Smooth muscle cell (in vitro differentiated cells): Measurements from ENCODE around the gene RYR3. TPM values are rescaled to one million over a fixed set of nuclear protein-coding genes. Genes with fewer than 3 reads are reported as not detected.
A peak's percentile ranks its signal among the peaks of the same experiment; 100 is the strongest.

ENCODE experiments used
- DNase-seq: peaks from one replicate; lab custom pipeline; 2025; ENCODE audit not compliant: unreplicated experiment; lab: John Stamatoyannopoulos, UW
- H2AFZ ChIP-seq: fragments of 200-600 bp; sonication (generic); 2 replicates; pipeline ENCODE4 v1.6.0; 2016; ENCODE audit warnings: antibody characterized with exemption, low read depth, mild to moderate bottlenecking
- H3F3A ChIP-seq: fragments of 200-600 bp; sonication (generic); 2 replicates; pipeline ENCODE4 v1.6.0; 2017; ENCODE audit warnings: antibody characterized with exemption, low read depth
- H3K27ac ChIP-seq: fragments of 200-600 bp; sonication (generic); 2 replicates; pipeline ENCODE4 v1.5.1; 2016; ENCODE audit warnings: low read depth, mild to moderate bottlenecking
- H3K27me3 ChIP-seq: fragments of 200-600 bp; sonication (generic); 2 replicates; pipeline ENCODE4 v1.6.1; 2016; ENCODE audit warnings: low read depth, mild to moderate bottlenecking
- H3K36me3 ChIP-seq: fragments of 200-600 bp; sonication (generic); 2 replicates; pipeline ENCODE4 v1.5.1; 2016; ENCODE audit warnings: low read depth
- H3K4me1 ChIP-seq: fragments of 200-600 bp; sonication (generic); 2 replicates; pipeline ENCODE4 v1.5.1; 2016; ENCODE audit warnings: low read depth
- H3K4me2 ChIP-seq: fragments of 200-600 bp; sonication (generic); 2 replicates; pipeline ENCODE4 v1.6.0; 2016; ENCODE audit warnings: mild to moderate bottlenecking
- H3K4me3 ChIP-seq: fragments of 200-600 bp; sonication (generic); 2 replicates; pipeline ENCODE4 v1.5.1; 2016; ENCODE audit warnings: mild to moderate bottlenecking
- H3K79me2 ChIP-seq: fragments of 200-600 bp; sonication (generic); 2 replicates; pipeline ENCODE4 v1.6.0; 2016; ENCODE audit warnings: low read depth, mild to moderate bottlenecking
- H3K9ac ChIP-seq: fragments of 200-600 bp; sonication (generic); 2 replicates; pipeline ENCODE4 v1.6.0; 2016; ENCODE audit warnings: low read depth
- H3K9me3 ChIP-seq: fragments of 200-600 bp; sonication (generic); replicated peaks from 2 replicates; pipeline ENCODE4 v1.5.1; 2016; ENCODE audit warnings: low read depth
- H4K20me1 ChIP-seq: fragments of 200-600 bp; sonication (generic); 2 replicates; pipeline ENCODE4 v1.6.0; 2016; ENCODE audit warnings: low read depth
- CTCF ChIP-seq: fragments of 200-600 bp; sonication (generic); IDR thresholded peaks from 2 replicates; pipeline ENCODE4 v1.5.1; 2017; ENCODE audit warnings: borderline replicate concordance, mild to moderate bottlenecking, antibody characterized with exemption; ENCODE audit not compliant: insufficient read depth, poor library complexity, severe bottlenecking
- WGBS: methylation state at CpG from one replicate; pipeline ENCODE4 v1.1.7; 2016; ENCODE audit warnings: low lambda C conversion rate; 5-methylcytosine and 5-hydroxymethylcytosine counted together
- polyA plus RNA-seq: library from polyadenylated mRNA; unstranded; fragments of >200 nt; fragmentation: Nextera tagmentation; extraction: Ambion mirVana; gene quantifications from 2 replicates; pipeline ENCODE4 v1.2.1, GENCODE V29; 2016
- total RNA-seq: library from RNA; depleted of rRNA; stranded (reverse); fragments of >200 nt; gene quantifications from 2 replicates; pipeline ENCODE4 v1.2.3, GENCODE V29; 2014

The RYR3 gene
- total and polyA plus RNA-seq, 2 experiments from 2014 or later, result 0.23 to 6.2 TPM

GRCh38 chr15:33539825-33540573 is 229.2 kb downstream of the RYR3 start:
- no peak for DNase-seq
- no peaks in the 10 kb centered on the region for H3K79me2 ChIP-seq
- no peak overlapping the region for H3K27ac ChIP-seq
- TF ChIP-seq CTCF, result no peak
- H3K4me3 ChIP-seq, result no peak overlapping the region
- no peaks in the 10 kb centered on the region for H3K36me3 ChIP-seq
- H3K27me3 ChIP-seq, result no peaks in the 10 kb centered on the region
- H3K4me2 ChIP-seq, result no peak overlapping the region
- no peak overlapping the region for H3K9ac ChIP-seq
- no peaks in the 10 kb centered on the region for H3K9me3 ChIP-seq
- peaks cover 5% of the 10 kb centered on the region for H3K4me1 ChIP-seq
- no peaks in the 10 kb centered on the region for H3F3A ChIP-seq
- H4K20me1 ChIP-seq, result no peaks in the 10 kb centered on the region
- WGBS, result 72% methylated on average over 10 of the region's 10 CpGs
- H2AFZ ChIP-seq, result no peak overlapping the region

GRCh38 chr15:33543957-33544356 is 233.2 kb downstream of the RYR3 start:
- WGBS, result 92% methylated on average over 3 of the region's 3 CpGs
- H3K9me3 ChIP-seq, result no peaks in the 10 kb centered on the region

GRCh38 chr15:33545866-33546265 is 235.1 kb downstream of the RYR3 start:
- Histone ChIP-seq H3K4me1 (peaks cover 5% of the 10 kb centered on the region), H3K27ac (no peak overlapping the region), H2AFZ (no peak overlapping the region), H3K9me3 (no peaks in the 10 kb centered on the region), H3K36me3 (no peaks in the 10 kb centered on the region), H3K4me2 (no peak overlapping the region), H3K4me3 (no peak overlapping the region), H3K79me2 (no peaks in the 10 kb centered on the region), H3K27me3 (no peaks in the 10 kb centered on the region), H3K9ac (no peak overlapping the region), H3F3A (no peaks in the 10 kb centered on the region), H4K20me1 (no peaks in the 10 kb centered on the region)
- no peak for DNase-seq
- no peak for TF ChIP-seq CTCF
- 92% methylated on average over 3 of the region's 3 CpGs for WGBS

More at GRCh38 chr15:33543957-33544356, 233.2 kb downstream of the RYR3 start:
- Histone ChIP-seq H3K27me3 (no peaks in the 10 kb centered on the region), H3K4me3 (no peak overlapping the region), H3K36me3 (no peaks in the 10 kb centered on the region), H4K20me1 (no peaks in the 10 kb centered on the region), H3F3A (no peaks in the 10 kb centered on the region), H3K4me2 (no peak overlapping the region), H3K4me1 (peaks cover 5% of the 10 kb centered on the region), H3K9ac (no peak overlapping the region), H3K79me2 (no peaks in the 10 kb centered on the region), H2AFZ (no peak overlapping the region), H3K27ac (no peak overlapping the region)
- no peak for TF ChIP-seq CTCF
- DNase-seq, result no peak

- H3K4me1 ChIP-seq, result no peaks in the 10 kb centered on the region
- no peak overlapping the region for H2AFZ ChIP-seq
- H3F3A ChIP-seq, result no peaks in the 10 kb centered on the region
- no peaks in the 10 kb centered on the region for H4K20me1 ChIP-seq
- no peaks in the 10 kb centered on the region for H3K9me3 ChIP-seq
- peak; percentile 7 for DNase-seq
- H3K27me3 ChIP-seq, result no peaks in the 10 kb centered on the region
- H3K27ac ChIP-seq, result no peak overlapping the region
- 42% methylated on average over 5 of the region's 5 CpGs for WGBS
- no peak overlapping the region for H3K4me2 ChIP-seq
- H3K79me2 ChIP-seq, result no peaks in the 10 kb centered on the region
- no peak for TF ChIP-seq CTCF
- no peak overlapping the region for H3K9ac ChIP-seq
- H3K36me3 ChIP-seq, result no peaks in the 10 kb centered on the region
- no peak overlapping the region for H3K4me3 ChIP-seq
Measured at GRCh38 chr15:33547876-33548275, 237.1 kb downstream of the RYR3 start.
